A549 (cell line): Measurements from ENCODE around the gene CSKMT. TPM values are rescaled to one million over a fixed set of nuclear protein-coding genes. Genes with fewer than 3 reads are reported as not detected.
"Not testable (repeated sequence)": the region's sequence is repeated elsewhere in the genome, so short reads cannot be mapped to it uniquely, and the experiment has no call there.

Source experiments
- ATAC-seq, 2 experiments: fragments of 200-7000 bp in 1 of 2; fragments of >200 bp in 1 of 2; cut with Nextera tagmentation in 1 of 2; cut with Tn5 transposase in 1 of 2; 3 replicates each; pipeline versions ENCODE4 v1.8.0 to v1.9.1; 2018 to 2020; ENCODE audit warnings: mild to moderate bottlenecking in 1 of 2, moderate library complexity in 1 of 2
- CTCF ChIA-PET: fragments of 300-600 bp; sonication (Branson Sonifier 250); formaldehyde crosslinking; extraction: SDS; loops from one replicate; lab custom pipeline; 2021; ENCODE audit warnings: antibody characterized with exemption, inconsistent platforms; lab: Yijun Ruan, JAX
- POLR2A ChIA-PET: fragments of 350-600 bp; formaldehyde crosslinking; extraction: SDS; loops from one replicate; lab custom pipeline; 2021; ENCODE audit warnings: antibody characterized with exemption, inconsistent platforms; lab: Yijun Ruan, JAX
- DNase-seq, 2 experiments: peaks; one replicate each; pipeline versions ENCODE4 v3.0.0 to v3.0.0-alpha.2; 2011 to 2016; ENCODE audit warnings: low read depth in 1 of 2, low spot score in 1 of 2
- FAIRE-seq: peaks from 2 replicates; lab custom pipeline; 2011; peaks lifted over from hg19 to GRCh38; lab: Jason Lieb, UNC
- H3K27ac ChIP-seq, 2 experiments: fragments of >200 bp; sonication (Bioruptor Twin); formaldehyde crosslinking; 3 replicates each; pipeline ENCODE4 v1.5.1; 2016 to 2017
- H3K4me1 ChIP-seq: fragments of >200 bp; sonication (Bioruptor Twin); formaldehyde crosslinking; 3 replicates; pipeline ENCODE4 v1.6.1; 2016
- H3K4me2 ChIP-seq: fragments of >200 bp; sonication (Bioruptor Twin); formaldehyde crosslinking; 3 replicates; pipeline ENCODE4 v1.6.1; 2016
- H3K4me3 ChIP-seq: fragments of >200 bp; sonication (Bioruptor Twin); formaldehyde crosslinking; 3 replicates; pipeline ENCODE4 v1.5.1; 2016
- H3K9me3 ChIP-seq: fragments of >200 bp; sonication (Bioruptor Twin); formaldehyde crosslinking; 3 replicates; pipeline ENCODE4 v1.6.1; 2016
- CEBPB ChIP-seq, 2 experiments: fragments of >200 bp in 1 of 2; sonication (Bioruptor Twin) in 1 of 2; formaldehyde crosslinking in 1 of 2; IDR thresholded peaks; 2 replicates each; pipeline ENCODE4 v1.6.1; 2012 to 2016
- CHD2 ChIP-seq: fragments of 150-350 bp; IDR thresholded peaks from 2 replicates; pipeline ENCODE4 v1.6.1; 2014; ENCODE audit warnings: low read length; ENCODE audit not compliant: partially characterized antibody
- EHMT2 ChIP-seq: fragments of 200-600 bp; sonication (generic); IDR thresholded peaks from 2 replicates; pipeline ENCODE4 v1.6.1; 2016; ENCODE audit warnings: antibody characterized with exemption, low read depth, mild to moderate bottlenecking, moderate library complexity
- KDM1A ChIP-seq: fragments of 200-600 bp; sonication (generic); IDR thresholded peaks from 2 replicates; pipeline ENCODE4 v1.6.1; 2016; ENCODE audit warnings: low read depth, mild to moderate bottlenecking
- MAFK ChIP-seq: fragments of 450-650 bp; IDR thresholded peaks from 2 replicates; pipeline ENCODE4 v1.6.1; 2014; ENCODE audit not compliant: partially characterized antibody
- MAZ ChIP-seq: fragments of 150-350 bp; IDR thresholded peaks from 2 replicates; pipeline ENCODE4 v1.6.1; 2014; ENCODE audit warnings: antibody characterized with exemption, low read depth, low read length, borderline replicate concordance
- NFE2L2 ChIP-seq: fragments of 150-350 bp; conservative IDR thresholded peaks from 2 replicates; pipeline ENCODE4 v1.6.1; 2014; ENCODE audit warnings: low read length
- NPAS2 ChIP-seq: fragments of 250-450 bp; sonication (Bioruptor Pico); IDR thresholded peaks from 2 replicates; pipeline ENCODE4 v1.8.0; 2022; ENCODE audit warnings: mild to moderate bottlenecking, moderate library complexity, borderline replicate concordance
- RARB ChIP-seq: fragments of 250-450 bp; sonication (Bioruptor Pico); IDR thresholded peaks from 2 replicates; pipeline ENCODE4 v1.8.0; 2021; ENCODE audit warnings: mild to moderate bottlenecking, moderate library complexity
- RCOR1 ChIP-seq: fragments of 150-350 bp; IDR thresholded peaks from 2 replicates; pipeline ENCODE4 v1.6.1; 2014; ENCODE audit warnings: antibody characterized with exemption, low read length, low read depth
- RNF2 ChIP-seq: fragments of 200-600 bp; sonication (generic); IDR thresholded peaks from 2 replicates; pipeline ENCODE4 v1.6.1; 2016; ENCODE audit warnings: low read depth, mild to moderate bottlenecking, antibody characterized with exemption, moderate library complexity, borderline replicate concordance
- TFCP2L1 ChIP-seq: fragments of 250-450 bp; sonication (Bioruptor Pico); IDR thresholded peaks from 2 replicates; pipeline ENCODE4 v1.5.0; 2021; ENCODE audit warnings: mild to moderate bottlenecking
- TP53 ChIP-seq: fragments of 250-450 bp; sonication (Bioruptor Pico); IDR thresholded peaks from 2 replicates; pipeline ENCODE4 v1.5.0; 2021; ENCODE audit warnings: mild to moderate bottlenecking, moderate library complexity
- ZC3H11A ChIP-seq: fragments of 450-650 bp; IDR thresholded peaks from 2 replicates; pipeline ENCODE4 v1.6.1; 2014; ENCODE audit warnings: antibody characterized with exemption, mild to moderate bottlenecking
- ZNF302 ChIP-seq: fragments of 250-450 bp; sonication (Bioruptor Pico); IDR thresholded peaks from 2 replicates; pipeline ENCODE4 v1.9.0; 2021; ENCODE audit warnings: inconsistent platforms, mild to moderate bottlenecking, moderate library complexity
- ZSCAN20 ChIP-seq: fragments of 250-450 bp; sonication (Bioruptor Pico); IDR thresholded peaks from 2 replicates; pipeline ENCODE4 v1.8.0; 2022; ENCODE audit warnings: mild to moderate bottlenecking, moderate library complexity
- WGBS: methylation state at CpG from one replicate; pipeline ENCODE4 v1.1.6; 2017; ENCODE audit errors: missing lambda C conversion rate; 5-methylcytosine and 5-hydroxymethylcytosine counted together
- polyA plus RNA-seq, 4 experiments: library from polyadenylated mRNA; depleted of rRNA in 3 of 4; stranded (reverse); fragments of >200 nt; fragmentation: RNase III in 1 of 4; extraction: RNeasy Plus Mini Kit Qiagen cat#74134 plus additional on column Dnase treatment in 1 of 4; gene quantifications; 2 replicates in 3 of 4; 3 replicates in 1 of 4; pipeline ENCODE4 v1.2.3, GENCODE V29; 2011 to 2017
- TF ChIP-seq, protein P1 (sequence below): fragments of >200 bp; sonication (Bioruptor Twin); formaldehyde crosslinking; IDR thresholded peaks from 2 replicates; pipeline ENCODE4 v1.6.1; 2016
- TF ChIP-seq, protein P2 (sequence below): fragments of >200 bp; sonication (Bioruptor Twin); formaldehyde crosslinking; IDR thresholded peaks from 3 replicates; pipeline ENCODE4 v1.6.1; 2016
- TF ChIP-seq, protein P3 (sequence below): fragments of >200 bp; sonication (Bioruptor Twin); formaldehyde crosslinking; IDR thresholded peaks from 3 replicates; pipeline ENCODE4 v1.5.1; 2016
- TF ChIP-seq, protein P4 (sequence below): fragments of 200-600 bp; sonication (generic); IDR thresholded peaks from 2 replicates; pipeline ENCODE4 v1.6.1; 2016; ENCODE audit warnings: antibody characterized with exemption, mild to moderate bottlenecking, moderate library complexity
- TF ChIP-seq, protein P5 (sequence below): IDR thresholded peaks from 2 replicates; pipeline ENCODE4 v1.6.1; 2012
- TF ChIP-seq, protein P6 (sequence below): fragments of 150-350 bp; IDR thresholded peaks from 2 replicates; pipeline ENCODE4 v1.6.1; 2014; ENCODE audit warnings: low read depth, mild to moderate bottlenecking, low read length

The CSKMT gene
- polyA plus RNA-seq, 2 of the 4 experiments (the other 2 are of a cell fraction): 5.7 to 14.3 TPM

DNA sequence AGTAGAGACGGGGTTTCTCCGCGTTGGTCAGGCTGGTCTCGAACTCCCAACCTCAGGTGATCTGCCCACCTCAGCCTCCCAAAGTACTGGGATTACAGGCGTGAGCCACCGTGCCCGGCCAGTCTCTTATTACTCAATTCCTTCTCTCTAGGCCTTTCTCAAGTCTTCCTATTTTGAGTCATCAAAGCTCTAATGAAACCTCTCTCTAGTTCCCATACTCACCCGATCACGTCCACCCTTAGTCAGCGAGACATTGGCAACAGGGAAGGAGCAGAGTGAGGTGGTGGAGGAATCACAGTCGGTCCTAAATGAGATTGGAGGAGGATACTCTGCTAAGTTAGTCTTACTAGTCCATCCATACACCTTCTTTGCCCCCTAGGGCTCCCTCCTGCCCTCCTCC lies 37.1 kb downstream of the CSKMT start:
- ChIA-PET CTCF (interaction anchor here (1.1 to 4.5 kb wide), 4 partner anchors 8 to 21 kb away, joined by 3 to 39 read pairs (median 10); no protein-coding TSS in a partner anchor), POLR2A (interaction anchor here (1.6 to 1.8 kb wide), 2 partner anchors 25 to 37 kb away, joined by 4 to 6 read pairs; partner anchors contain the start of genes C11orf98, CSKMT, HNRNPUL2 and TTC9C)
- no peak for ATAC-seq
- TF ChIP-seq NPAS2 (CRISPR knock-in tag) (no peak), TP53 (CRISPR knock-in tag) (no peak), RNF2 (no peak), MAFK (no peak), TFCP2L1 (no peak), ZNF302 (CRISPR knock-in tag) (no peak), CHD2 (no peak), EHMT2 (no peak)
- TF ChIP-seq, protein P1, sequence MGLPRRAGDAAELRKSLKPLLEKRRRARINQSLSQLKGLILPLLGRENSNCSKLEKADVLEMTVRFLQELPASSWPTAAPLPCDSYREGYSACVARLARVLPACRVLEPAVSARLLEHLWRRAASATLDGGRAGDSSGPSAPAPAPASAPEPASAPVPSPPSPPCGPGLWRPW: no peak
- TF ChIP-seq, protein P2, sequence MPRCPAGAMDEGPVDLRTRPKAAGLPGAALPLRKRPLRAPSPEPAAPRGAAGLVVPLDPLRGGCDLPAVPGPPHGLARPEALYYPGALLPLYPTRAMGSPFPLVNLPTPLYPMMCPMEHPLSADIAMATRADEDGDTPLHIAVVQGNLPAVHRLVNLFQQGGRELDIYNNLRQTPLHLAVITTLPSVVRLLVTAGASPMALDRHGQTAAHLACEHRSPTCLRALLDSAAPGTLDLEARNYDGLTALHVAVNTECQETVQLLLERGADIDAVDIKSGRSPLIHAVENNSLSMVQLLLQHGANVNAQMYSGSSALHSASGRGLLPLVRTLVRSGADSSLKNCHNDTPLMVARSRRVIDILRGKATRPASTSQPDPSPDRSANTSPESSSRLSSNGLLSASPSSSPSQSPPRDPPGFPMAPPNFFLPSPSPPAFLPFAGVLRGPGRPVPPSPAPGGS: no peak
- TF ChIP-seq, protein P3, sequence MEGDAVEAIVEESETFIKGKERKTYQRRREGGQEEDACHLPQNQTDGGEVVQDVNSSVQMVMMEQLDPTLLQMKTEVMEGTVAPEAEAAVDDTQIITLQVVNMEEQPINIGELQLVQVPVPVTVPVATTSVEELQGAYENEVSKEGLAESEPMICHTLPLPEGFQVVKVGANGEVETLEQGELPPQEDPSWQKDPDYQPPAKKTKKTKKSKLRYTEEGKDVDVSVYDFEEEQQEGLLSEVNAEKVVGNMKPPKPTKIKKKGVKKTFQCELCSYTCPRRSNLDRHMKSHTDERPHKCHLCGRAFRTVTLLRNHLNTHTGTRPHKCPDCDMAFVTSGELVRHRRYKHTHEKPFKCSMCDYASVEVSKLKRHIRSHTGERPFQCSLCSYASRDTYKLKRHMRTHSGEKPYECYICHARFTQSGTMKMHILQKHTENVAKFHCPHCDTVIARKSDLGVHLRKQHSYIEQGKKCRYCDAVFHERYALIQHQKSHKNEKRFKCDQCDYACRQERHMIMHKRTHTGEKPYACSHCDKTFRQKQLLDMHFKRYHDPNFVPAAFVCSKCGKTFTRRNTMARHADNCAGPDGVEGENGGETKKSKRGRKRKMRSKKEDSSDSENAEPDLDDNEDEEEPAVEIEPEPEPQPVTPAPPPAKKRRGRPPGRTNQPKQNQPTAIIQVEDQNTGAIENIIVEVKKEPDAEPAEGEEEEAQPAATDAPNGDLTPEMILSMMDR: no peak
- TF ChIP-seq, protein P4, sequence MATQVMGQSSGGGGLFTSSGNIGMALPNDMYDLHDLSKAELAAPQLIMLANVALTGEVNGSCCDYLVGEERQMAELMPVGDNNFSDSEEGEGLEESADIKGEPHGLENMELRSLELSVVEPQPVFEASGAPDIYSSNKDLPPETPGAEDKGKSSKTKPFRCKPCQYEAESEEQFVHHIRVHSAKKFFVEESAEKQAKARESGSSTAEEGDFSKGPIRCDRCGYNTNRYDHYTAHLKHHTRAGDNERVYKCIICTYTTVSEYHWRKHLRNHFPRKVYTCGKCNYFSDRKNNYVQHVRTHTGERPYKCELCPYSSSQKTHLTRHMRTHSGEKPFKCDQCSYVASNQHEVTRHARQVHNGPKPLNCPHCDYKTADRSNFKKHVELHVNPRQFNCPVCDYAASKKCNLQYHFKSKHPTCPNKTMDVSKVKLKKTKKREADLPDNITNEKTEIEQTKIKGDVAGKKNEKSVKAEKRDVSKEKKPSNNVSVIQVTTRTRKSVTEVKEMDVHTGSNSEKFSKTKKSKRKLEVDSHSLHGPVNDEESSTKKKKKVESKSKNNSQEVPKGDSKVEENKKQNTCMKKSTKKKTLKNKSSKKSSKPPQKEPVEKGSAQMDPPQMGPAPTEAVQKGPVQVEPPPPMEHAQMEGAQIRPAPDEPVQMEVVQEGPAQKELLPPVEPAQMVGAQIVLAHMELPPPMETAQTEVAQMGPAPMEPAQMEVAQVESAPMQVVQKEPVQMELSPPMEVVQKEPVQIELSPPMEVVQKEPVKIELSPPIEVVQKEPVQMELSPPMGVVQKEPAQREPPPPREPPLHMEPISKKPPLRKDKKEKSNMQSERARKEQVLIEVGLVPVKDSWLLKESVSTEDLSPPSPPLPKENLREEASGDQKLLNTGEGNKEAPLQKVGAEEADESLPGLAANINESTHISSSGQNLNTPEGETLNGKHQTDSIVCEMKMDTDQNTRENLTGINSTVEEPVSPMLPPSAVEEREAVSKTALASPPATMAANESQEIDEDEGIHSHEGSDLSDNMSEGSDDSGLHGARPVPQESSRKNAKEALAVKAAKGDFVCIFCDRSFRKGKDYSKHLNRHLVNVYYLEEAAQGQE: no peak
- TF ChIP-seq, protein P5, sequence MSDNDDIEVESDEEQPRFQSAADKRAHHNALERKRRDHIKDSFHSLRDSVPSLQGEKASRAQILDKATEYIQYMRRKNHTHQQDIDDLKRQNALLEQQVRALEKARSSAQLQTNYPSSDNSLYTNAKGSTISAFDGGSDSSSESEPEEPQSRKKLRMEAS: no peak
- H3K4me1 ChIP-seq: peaks cover 12% of the 10 kb centered on the region
- FAIRE-seq: no peak
- H3K27ac ChIP-seq: no peak overlapping the region
- no peaks in the 10 kb centered on the region for H3K9me3 ChIP-seq
- H3K4me3 ChIP-seq: no peak overlapping the region
- WGBS: 93% methylated on average over 11 of the region's 11 CpGs
- no peak overlapping the region for H3K4me2 ChIP-seq
- DNase-seq: no peak

DNA sequence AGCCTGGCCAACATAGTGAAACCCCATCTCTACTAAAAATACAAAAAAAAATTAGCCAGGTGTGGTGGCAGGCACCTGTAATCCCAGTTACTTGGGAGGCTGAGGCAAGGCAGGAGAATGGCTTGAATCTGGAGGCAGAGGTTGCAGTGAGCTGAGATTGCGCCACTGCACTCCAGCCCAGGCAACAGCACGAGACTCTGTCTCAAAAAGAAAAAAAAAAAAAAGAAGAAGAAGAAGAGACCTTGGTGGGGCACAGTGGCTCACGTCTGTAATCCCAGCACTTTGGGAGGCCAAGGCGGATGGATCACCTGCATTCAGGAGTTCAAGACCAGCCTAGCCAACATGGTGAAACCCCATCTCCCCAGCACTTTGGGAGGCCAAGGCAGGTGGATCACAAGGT lies 38.8 kb downstream of the CSKMT start:
- ChIA-PET CTCF (interaction anchor here (1.1 to 4.5 kb wide), 6 partner anchors 10 to 66 kb away, joined by 3 to 39 read pairs (median 6); partner anchors contain the start of gene LRRN4CL), POLR2A (interaction anchor here (1.1 kb wide), 1 partner anchor 32 kb away, joined by 3 read pairs; the partner anchor contains the start of gene LBHD1)
- not testable (repeated sequence) for FAIRE-seq, H3K4me3 ChIP-seq, H3K9me3 ChIP-seq, H3K4me2 ChIP-seq, ATAC-seq, H3K27ac ChIP-seq, DNase-seq
- 98% methylated on average over 4 of the region's 4 CpGs for WGBS
- H3K4me1 ChIP-seq: peaks cover 18% of the 10 kb centered on the region

DNA sequence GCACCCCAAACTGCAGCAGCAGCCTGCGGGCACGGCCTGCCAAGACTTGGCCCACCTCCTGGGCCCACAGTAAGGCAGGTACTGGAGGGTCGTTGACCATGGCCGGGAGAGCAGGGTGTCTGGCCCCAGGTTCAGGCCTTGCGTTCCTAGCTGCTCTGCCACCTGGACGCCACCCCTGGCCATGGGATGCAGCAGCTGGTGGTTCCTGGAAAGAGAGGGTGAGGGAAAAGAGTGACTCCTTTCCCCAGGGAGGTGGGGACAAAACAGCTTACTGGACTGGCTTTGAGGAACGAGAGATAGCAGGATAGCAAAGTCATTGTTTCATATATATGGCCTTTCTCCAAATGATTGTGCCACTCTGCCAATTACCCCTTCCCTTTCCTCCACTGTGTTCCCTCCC lies 40.3 kb downstream of the CSKMT start:
- Histone ChIP-seq H3K4me3 (peak overlapping the region; percentile 69), H3K4me2 (peak overlapping the region; percentile 78), H3K9me3 (no peaks in the 10 kb centered on the region), H3K4me1 (peaks cover 26% of the 10 kb centered on the region), H3K27ac (peak overlapping the region; percentile 80 to 92)
- TF ChIP-seq, protein P2: no peak
- TF ChIP-seq RNF2 (no peak), NFE2L2 (no peak), KDM1A (no peak), ZC3H11A (no peak), ZSCAN20 (no peak), RCOR1 (no peak), CEBPB (IDR thresholded peaks at IDR 0.05) (no peak), MAZ (no peak), RARB (CRISPR knock-in tag) (no peak)
- TF ChIP-seq, protein P6, sequence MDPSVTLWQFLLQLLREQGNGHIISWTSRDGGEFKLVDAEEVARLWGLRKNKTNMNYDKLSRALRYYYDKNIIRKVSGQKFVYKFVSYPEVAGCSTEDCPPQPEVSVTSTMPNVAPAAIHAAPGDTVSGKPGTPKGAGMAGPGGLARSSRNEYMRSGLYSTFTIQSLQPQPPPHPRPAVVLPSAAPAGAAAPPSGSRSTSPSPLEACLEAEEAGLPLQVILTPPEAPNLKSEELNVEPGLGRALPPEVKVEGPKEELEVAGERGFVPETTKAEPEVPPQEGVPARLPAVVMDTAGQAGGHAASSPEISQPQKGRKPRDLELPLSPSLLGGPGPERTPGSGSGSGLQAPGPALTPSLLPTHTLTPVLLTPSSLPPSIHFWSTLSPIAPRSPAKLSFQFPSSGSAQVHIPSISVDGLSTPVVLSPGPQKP: no peak
- POLR2A ChIA-PET: interaction anchor here (1.1 to 6.1 kb wide), 7 partner anchors 22 to 136 kb away, joined by 4 to 64 read pairs (median 7); partner anchors contain the start of genes C11orf98, CSKMT, HNRNPUL2 and LBHD1
- FAIRE-seq (no peak), DNase-seq (peak in 1 of 2 experiments; percentile 49), ATAC-seq (peak; percentile 2 to 9; a peak in 3 of 6 replicates)
- CTCF ChIA-PET: interaction anchor here (0.7 to 5.3 kb wide), 10 partner anchors 11 to 317 kb away, joined by 3 to 39 read pairs (median 5); partner anchors contain the start of gene LRRN4CL
- 56% methylated on average over 6 of the region's 7 CpGs for WGBS
